ENCODE measurements around the gene RBKS. TPM values are rescaled to one million over a fixed set of nuclear protein-coding genes. Genes with fewer than 3 reads are reported as not detected.

The RBKS gene
- total RNA-seq, 2 experiments from 2014 or later: 2.6 to 3.0 TPM

DNA sequence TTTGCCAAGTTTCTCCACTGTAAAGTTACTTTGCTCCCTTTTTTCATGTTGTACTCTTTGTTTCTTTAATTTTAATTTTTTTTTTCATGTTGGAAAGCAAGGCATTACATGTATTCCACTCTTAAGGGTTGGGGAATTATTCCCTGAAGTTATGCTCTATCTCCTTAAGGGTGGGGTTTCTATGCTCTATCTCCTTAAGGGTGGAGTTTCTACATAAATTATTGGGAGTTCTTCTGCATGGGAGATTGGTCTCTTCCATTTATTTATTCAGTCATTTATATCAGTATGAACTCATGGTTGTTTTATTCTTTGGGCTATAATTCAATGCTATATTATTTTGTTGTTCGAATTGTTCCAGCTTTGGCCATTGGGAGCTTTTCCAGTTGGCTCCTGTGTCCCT lies 107.5 kb downstream of the RBKS start:
- Mint-ChIP-seq H3K36me3 (ENCODE audit: low read depth) (peaks cover 26% of the 10 kb centered on the region), H3K4me1 (ENCODE audit: low read depth) (peaks cover 12% of the 10 kb centered on the region), H3K9me3 (no peaks in the 10 kb centered on the region), H3K4me3 (no peak overlapping the region), H3K27ac (no peak overlapping the region), H3K27me3 (no peaks in the 10 kb centered on the region)
- no peak overlapping the region for H3K4me3 ChIP-seq (ENCODE audit: low read length)
- POLR2A ChIA-PET: no interaction called here
- ATAC-seq (ENCODE audit: poor library complexity) (no peak), DNase-seq (no peak)
- CTCF ChIA-PET: no interaction called here
- TF ChIP-seq, protein P1, sequence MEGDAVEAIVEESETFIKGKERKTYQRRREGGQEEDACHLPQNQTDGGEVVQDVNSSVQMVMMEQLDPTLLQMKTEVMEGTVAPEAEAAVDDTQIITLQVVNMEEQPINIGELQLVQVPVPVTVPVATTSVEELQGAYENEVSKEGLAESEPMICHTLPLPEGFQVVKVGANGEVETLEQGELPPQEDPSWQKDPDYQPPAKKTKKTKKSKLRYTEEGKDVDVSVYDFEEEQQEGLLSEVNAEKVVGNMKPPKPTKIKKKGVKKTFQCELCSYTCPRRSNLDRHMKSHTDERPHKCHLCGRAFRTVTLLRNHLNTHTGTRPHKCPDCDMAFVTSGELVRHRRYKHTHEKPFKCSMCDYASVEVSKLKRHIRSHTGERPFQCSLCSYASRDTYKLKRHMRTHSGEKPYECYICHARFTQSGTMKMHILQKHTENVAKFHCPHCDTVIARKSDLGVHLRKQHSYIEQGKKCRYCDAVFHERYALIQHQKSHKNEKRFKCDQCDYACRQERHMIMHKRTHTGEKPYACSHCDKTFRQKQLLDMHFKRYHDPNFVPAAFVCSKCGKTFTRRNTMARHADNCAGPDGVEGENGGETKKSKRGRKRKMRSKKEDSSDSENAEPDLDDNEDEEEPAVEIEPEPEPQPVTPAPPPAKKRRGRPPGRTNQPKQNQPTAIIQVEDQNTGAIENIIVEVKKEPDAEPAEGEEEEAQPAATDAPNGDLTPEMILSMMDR (IDR thresholded peaks at IDR 0.05): no peak
- intact Hi-C loops (cut with DNase I, micrococcal nuclease): no loop called here
- H3K36me3 ChIP-seq (ENCODE audit: insufficient read depth, low read length): peaks cover 18% of the 10 kb centered on the region
- H3K9me3 ChIP-seq (ENCODE audit: control insufficient read depth in 1 of 2, insufficient read depth in 1 of 2, low read length in 2 of 2): no peaks in the 10 kb centered on the region
- H3K4me1 ChIP-seq (ENCODE audit: insufficient read depth, low read length): no peaks in the 10 kb centered on the region
- H3K27ac ChIP-seq (ENCODE audit: low read depth in 1 of 2, low read length in 2 of 2): no peak overlapping the region
- H3K27me3 ChIP-seq (ENCODE audit: control insufficient read depth in 1 of 2, insufficient read depth in 2 of 2, low read length in 2 of 2): no peaks in the 10 kb centered on the region

DNA sequence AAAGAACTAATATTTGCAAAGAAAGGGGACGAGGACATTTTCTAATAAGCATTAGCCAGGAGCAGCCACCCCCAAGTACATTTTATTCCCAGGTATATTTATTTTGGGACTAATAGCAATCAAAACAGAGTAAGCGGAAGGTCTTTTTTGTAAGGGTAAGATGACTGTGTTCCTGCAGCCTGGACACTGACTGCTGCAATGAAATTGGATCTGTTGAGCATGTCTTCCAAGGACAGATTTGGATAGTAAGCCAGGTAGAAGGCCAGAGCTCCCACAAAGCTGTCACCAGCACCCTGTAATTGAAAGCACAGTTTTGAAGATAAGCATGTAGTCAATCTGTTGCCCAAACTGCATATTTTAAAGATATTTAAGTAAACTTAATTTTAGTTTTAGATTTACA lies 108.7 kb downstream of the RBKS start:
- no peak for ATAC-seq (ENCODE audit: poor library complexity)

DNA sequence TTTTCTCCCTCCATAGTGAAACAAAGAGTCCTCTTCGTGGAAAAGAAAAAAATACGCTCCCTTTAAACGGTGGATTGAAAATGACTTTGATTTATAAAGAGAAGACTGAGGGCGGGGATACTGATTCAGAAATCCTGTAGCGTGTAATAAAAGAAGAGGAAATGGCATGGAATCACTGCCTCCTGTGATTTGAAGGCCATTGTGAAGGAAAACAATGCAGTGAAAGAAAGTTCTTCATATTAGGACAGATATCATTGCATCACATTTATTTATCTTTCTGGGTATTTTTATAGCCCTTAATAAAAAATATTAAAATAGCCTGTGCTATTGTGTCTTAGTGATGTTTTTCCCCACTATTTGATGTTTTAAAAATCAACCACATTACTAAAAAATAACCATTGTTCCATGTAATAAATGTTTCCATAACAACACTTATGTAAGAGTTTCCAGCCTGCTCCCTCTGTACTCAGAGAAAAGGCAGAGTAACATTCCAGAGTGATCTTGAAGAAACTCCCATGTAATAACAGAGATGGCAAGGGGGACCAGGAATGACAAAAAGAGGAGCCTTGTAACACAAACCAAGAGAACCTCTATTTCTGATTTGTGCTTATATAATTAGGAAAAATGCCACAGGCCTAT lies 110.7 kb downstream of the RBKS start:
- Histone ChIP-seq H3K27ac (ENCODE audit: low read depth in 1 of 2, low read length in 2 of 2) (no peak overlapping the region), H3K9me3 (ENCODE audit: control insufficient read depth in 1 of 2, insufficient read depth in 1 of 2, low read length in 2 of 2) (no peaks in the 10 kb centered on the region), H3K4me3 (ENCODE audit: low read length) (no peak overlapping the region), H3K36me3 (ENCODE audit: insufficient read depth, low read length) (peaks cover 42% of the 10 kb centered on the region), H3K27me3 (ENCODE audit: control insufficient read depth in 1 of 2, insufficient read depth in 2 of 2, low read length in 2 of 2) (no peaks in the 10 kb centered on the region), H3K4me1 (ENCODE audit: insufficient read depth, low read length) (no peaks in the 10 kb centered on the region)
- Mint-ChIP-seq H3K27ac (peak overlapping the region; percentile 61), H3K27me3 (no peaks in the 10 kb centered on the region), H3K4me1 (ENCODE audit: low read depth) (peaks cover 37% of the 10 kb centered on the region), H3K36me3 (ENCODE audit: low read depth) (peaks cover 48% of the 10 kb centered on the region), H3K4me3 (no peak overlapping the region), H3K9me3 (no peaks in the 10 kb centered on the region)
- TF ChIP-seq, protein P1 (IDR thresholded peaks at IDR 0.05): no peak
- intact Hi-C loops (cut with DNase I, micrococcal nuclease): loop anchor here (10.0 kb wide), 2 partner anchors 565 to 615 kb away; partner anchors contain the start of genes ATRAID (in 1 of the 2), CAD (in 1 of the 2), FOSL2 (in 1 of the 2) and SLC5A6 (in 1 of the 2)
- ChIA-PET POLR2A (no interaction called here), CTCF (interaction anchor here (1.3 kb wide), 1 partner anchor 72 kb away, joined by 4 read pairs; no protein-coding TSS in a partner anchor)
- ATAC-seq (ENCODE audit: poor library complexity): no peak
- no peak for DNase-seq

More for the DNA sequence above, 108.7 kb downstream of the RBKS start:
- Mint-ChIP-seq H3K27ac (no peak overlapping the region), H3K36me3 (ENCODE audit: low read depth) (peaks cover 34% of the 10 kb centered on the region), H3K27me3 (no peaks in the 10 kb centered on the region), H3K4me1 (ENCODE audit: low read depth) (peaks cover 22% of the 10 kb centered on the region), H3K4me3 (no peak overlapping the region), H3K9me3 (no peaks in the 10 kb centered on the region)
- DNase-seq: no peak
- H3K27me3 ChIP-seq (ENCODE audit: control insufficient read depth in 1 of 2, insufficient read depth in 2 of 2, low read length in 2 of 2): no peaks in the 10 kb centered on the region
- H3K9me3 ChIP-seq (ENCODE audit: control insufficient read depth in 1 of 2, insufficient read depth in 1 of 2, low read length in 2 of 2): no peaks in the 10 kb centered on the region
- H3K4me1 ChIP-seq (ENCODE audit: insufficient read depth, low read length): no peaks in the 10 kb centered on the region
- TF ChIP-seq, protein P1 (IDR thresholded peaks at IDR 0.05): no peak
- ChIA-PET CTCF (no interaction called here), POLR2A (no interaction called here)
- no peak overlapping the region for H3K27ac ChIP-seq (ENCODE audit: low read depth in 1 of 2, low read length in 2 of 2)
- intact Hi-C loops (cut with DNase I, micrococcal nuclease): no loop called here
- no peak overlapping the region for H3K4me3 ChIP-seq (ENCODE audit: low read length)
- peaks cover 26% of the 10 kb centered on the region for H3K36me3 ChIP-seq (ENCODE audit: insufficient read depth, low read length)

All from CD4-positive, alpha-beta T cell (primary cell).